Stomach smooth muscle (tissue), 2 donors: Measurements from ENCODE around the gene ZFP57.
"Not testable (repeated sequence)": the region's sequence is repeated elsewhere in the genome, so short reads cannot be mapped to it uniquely, and the experiment has no call there.

Experiments
- H3K27ac ChIP-seq: one replicate; pipeline ENCODE4 v1.7.0; 2013; ENCODE audit warnings: mild to moderate bottlenecking, low read length, inconsistent platforms
- H3K27me3 ChIP-seq, 2 donors: one replicate each; pipeline ENCODE4 v1.7.0; 2013; ENCODE audit warnings: low read length in 2 of 2; ENCODE audit not compliant: insufficient read depth in 2 of 2, control insufficient read depth in 1 of 2
- H3K36me3 ChIP-seq, 2 donors: one replicate each; pipeline ENCODE4 v1.7.0; 2013; ENCODE audit warnings: low read length in 2 of 2; ENCODE audit not compliant: control insufficient read depth in 2 of 2, insufficient read depth in 2 of 2
- H3K4me1 ChIP-seq: one replicate; pipeline ENCODE4 v1.7.0; 2013; ENCODE audit warnings: low read length; ENCODE audit not compliant: control insufficient read depth, insufficient read depth
- H3K4me3 ChIP-seq, 2 donors: one replicate each; pipeline ENCODE4 v1.7.0; 2013; ENCODE audit warnings: low read length in 2 of 2
- H3K9ac ChIP-seq, 2 donors: one replicate each; pipeline ENCODE4 v1.7.0; 2013; ENCODE audit warnings: low read length in 2 of 2, mild to moderate bottlenecking in 1 of 2
- H3K9me3 ChIP-seq, 2 donors: one replicate each; pipeline ENCODE4 v1.7.0; 2013; ENCODE audit warnings: low read length in 2 of 2; ENCODE audit not compliant: control insufficient read depth in 2 of 2
- donor health status: healthy.
- donor health status: Pancreatic carcinoma.

ZFP57 gene

DNA sequence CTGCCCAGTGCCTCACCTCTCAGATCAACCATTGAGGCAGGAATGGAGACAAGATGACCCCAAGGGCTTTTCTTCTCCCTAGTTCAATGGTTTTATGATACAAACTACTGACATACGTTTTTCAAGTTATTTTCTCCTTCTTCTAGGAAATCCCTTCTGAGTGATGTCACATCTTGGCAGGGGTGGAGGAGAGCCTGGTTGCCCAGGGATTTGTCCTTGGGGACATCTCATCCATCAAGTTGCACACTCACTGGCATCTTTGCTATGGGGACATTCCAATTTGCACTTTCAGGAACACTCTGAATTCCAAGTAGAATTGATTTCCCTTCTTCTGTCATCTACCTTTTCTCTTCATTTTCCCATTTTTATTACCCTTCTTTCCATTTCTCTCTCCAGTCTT is 9.9 kb downstream of the ZFP57 start:
- Histone ChIP-seq H3K27me3 (peaks cover 0 to 7% of the 10 kb centered on the region in 2 donors), H3K36me3 (no peaks in the 10 kb centered on the region), H3K9me3 (no peaks in the 10 kb centered on the region), H3K9ac (no peak overlapping the region), H3K4me3 (no peak overlapping the region), H3K27ac (no peak overlapping the region), H3K4me1 (no peaks in the 10 kb centered on the region)

- Histone ChIP-seq H3K4me1 (no peaks in the 10 kb centered on the region), H3K27me3 (peaks cover 0 to 9% of the 10 kb centered on the region in 2 donors)
Observed at GRCh38 chr6:29667158-29667557, 13.8 kb downstream of the ZFP57 start.

GRCh38 chr6:29666826-29667130 is 14.2 kb downstream of the ZFP57 start:
- Histone ChIP-seq H3K4me1 (no peaks in the 10 kb centered on the region), H3K9me3 (no peaks in the 10 kb centered on the region), H3K9ac (no peak overlapping the region), H3K4me3 (no peak overlapping the region), H3K36me3 (no peaks in the 10 kb centered on the region), H3K27me3 (peaks cover 0 to 9% of the 10 kb centered on the region in 2 donors), H3K27ac (no peak overlapping the region)

More at GRCh38 chr6:29667158-29667557, 13.8 kb downstream of the ZFP57 start:
- Histone ChIP-seq H3K27ac (no peak overlapping the region), H3K9ac (no peak overlapping the region), H3K9me3 (no peaks in the 10 kb centered on the region), H3K36me3 (no peaks in the 10 kb centered on the region), H3K4me3 (no peak overlapping the region)

GRCh38 chr6:29665942-29666825 is 14.8 kb downstream of the ZFP57 start:
- no peaks in the 10 kb centered on the region for H3K36me3 ChIP-seq
- no peak overlapping the region for H3K27ac ChIP-seq
- no peaks in the 10 kb centered on the region for H3K9me3 ChIP-seq
- H3K4me1 ChIP-seq: no peaks in the 10 kb centered on the region
- peaks cover 0 to 6% of the 10 kb centered on the region in 2 donors for H3K27me3 ChIP-seq
- no peak overlapping the region for H3K9ac ChIP-seq
- H3K4me3 ChIP-seq: no peak overlapping the region

GRCh38 chr6:29663300-29664042 is 17.5 kb downstream of the ZFP57 start:
- Histone ChIP-seq H3K9ac (no peak overlapping the region), H3K27ac (no peak overlapping the region), H3K27me3 (peaks cover 0 to 5% of the 10 kb centered on the region in 2 donors), H3K4me1 (no peaks in the 10 kb centered on the region), H3K9me3 (no peaks in the 10 kb centered on the region), H3K36me3 (no peaks in the 10 kb centered on the region), H3K4me3 (no peak overlapping the region)

DNA sequence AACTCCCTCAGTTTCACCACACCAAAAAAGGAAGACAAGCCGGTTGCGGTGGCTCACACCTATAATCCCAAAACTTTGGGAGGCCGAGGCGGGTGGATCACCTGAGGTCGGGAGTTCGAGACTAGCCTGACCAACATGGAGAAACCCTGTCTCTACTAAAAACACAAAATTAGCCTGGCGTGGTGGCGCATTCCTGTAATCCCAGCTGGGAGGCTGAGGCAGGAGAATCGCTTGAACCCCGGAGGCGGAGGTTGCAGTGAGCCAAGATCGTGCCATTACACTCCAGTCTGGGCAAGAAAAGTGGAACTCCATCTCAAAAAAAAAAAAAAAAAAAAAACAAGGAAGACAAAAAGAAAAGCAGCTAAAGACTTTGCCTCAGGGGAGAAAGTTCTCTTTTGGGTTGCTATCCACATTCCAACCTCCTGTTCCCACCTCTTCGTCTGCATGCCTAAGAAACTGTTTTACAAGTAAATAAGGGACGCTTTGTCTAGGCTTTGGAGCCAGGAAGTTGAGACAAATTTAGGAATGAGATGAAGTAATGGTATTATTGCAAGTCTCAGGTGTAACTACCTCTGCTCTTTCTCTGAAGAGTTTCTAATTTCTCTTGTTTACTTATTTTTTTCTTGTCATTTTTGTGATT is 19.3 kb downstream of the ZFP57 start:
- H3K9me3 ChIP-seq, H3K36me3 ChIP-seq, H3K4me1 ChIP-seq, H3K9ac ChIP-seq, H3K27me3 ChIP-seq, H3K4me3 ChIP-seq, H3K27ac ChIP-seq: not testable (repeated sequence)

DNA sequence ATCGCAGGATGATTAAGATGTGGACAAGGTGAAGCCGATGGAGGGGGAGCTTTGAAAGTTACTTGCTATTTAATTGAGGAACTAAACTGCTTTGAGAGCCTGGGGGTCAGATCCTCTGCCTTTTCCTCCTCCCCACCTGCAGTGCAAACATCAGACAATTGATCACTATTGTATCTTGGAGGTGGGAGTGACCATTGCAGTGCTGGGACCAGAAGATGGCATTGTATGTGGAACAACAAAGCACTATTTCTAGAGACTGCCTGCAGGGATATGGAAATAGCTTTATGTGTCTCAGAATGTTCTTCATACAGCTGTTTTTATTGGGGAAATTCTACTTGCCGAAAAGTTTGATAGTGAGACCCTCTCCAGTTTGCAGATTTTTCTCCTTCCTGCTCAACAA is 19.9 kb downstream of the ZFP57 start:
- Histone ChIP-seq H3K36me3 (no peaks in the 10 kb centered on the region), H3K4me1 (peaks cover 3% of the 10 kb centered on the region), H3K9me3 (no peaks in the 10 kb centered on the region), H3K27me3 (peaks cover 0 to 5% of the 10 kb centered on the region in 2 donors), H3K27ac (no peak overlapping the region), H3K9ac (no peak overlapping the region), H3K4me3 (no peak overlapping the region)

DNA sequence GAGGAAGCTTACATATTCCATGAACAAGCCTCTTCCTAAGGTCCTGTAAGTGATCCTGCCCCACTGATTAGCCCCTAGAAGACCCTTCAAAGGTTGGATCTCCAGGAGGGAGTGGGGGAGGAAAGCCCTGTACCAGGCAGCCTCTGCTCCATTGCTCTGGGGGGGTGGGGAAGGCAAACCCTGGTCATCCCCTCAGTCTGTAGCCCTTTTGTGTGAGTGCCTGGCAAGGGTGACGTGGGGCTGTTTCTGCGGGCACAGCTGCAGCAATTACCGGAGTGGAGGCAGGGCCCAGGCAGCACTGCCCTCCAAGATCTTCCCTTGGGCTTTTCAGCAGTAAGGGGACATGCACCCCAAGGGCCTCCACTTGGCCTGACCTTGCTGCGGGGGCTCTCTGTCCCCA is 24.2 kb downstream of the ZFP57 start, which contains the start of gene MOG:
Gene MOG (plus strand): TSS at position 295 of the 400 bp plus-strand sequence. CDS start 118 bp downstream, outside the sequence.
- Histone ChIP-seq H3K27ac (no peak within 1 kb of the TSS), H3K36me3 (no peaks in the 10 kb centered on the region), H3K9ac (no peak within 1 kb of the TSS), H3K4me1 (peaks cover 6% of the 10 kb centered on the region), H3K9me3 (no peaks in the 10 kb centered on the region), H3K4me3 (no peak within 1 kb of the TSS), H3K27me3 (peaks cover 0 to 3% of the 10 kb centered on the region in 2 donors)

DNA sequence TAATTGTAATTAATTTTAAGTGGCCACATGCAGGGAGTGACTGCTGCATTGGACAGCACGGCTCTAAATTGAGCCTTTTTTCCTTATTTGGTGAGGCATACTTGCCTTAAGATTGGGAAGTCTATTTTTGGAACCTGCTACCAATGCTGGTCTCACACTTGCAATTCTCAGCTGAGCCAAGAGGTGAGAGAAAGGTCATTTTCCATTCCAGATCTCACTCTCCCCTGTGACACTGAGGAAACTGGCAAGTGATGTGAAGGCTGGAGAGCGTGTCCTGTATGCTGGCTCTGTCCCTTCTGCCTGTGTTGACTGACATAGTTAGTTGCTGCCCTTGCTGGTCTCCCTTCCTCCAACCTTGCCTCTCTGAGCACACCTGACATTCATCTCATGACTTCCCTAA is 24.8 kb downstream of the ZFP57 start:
- no peaks in the 10 kb centered on the region for H3K9me3 ChIP-seq
- no peak overlapping the region for H3K4me3 ChIP-seq
- H3K27me3 ChIP-seq: peaks cover 0 to under 1% of the 10 kb centered on the region in 2 donors
- peaks cover 6% of the 10 kb centered on the region for H3K4me1 ChIP-seq
- H3K36me3 ChIP-seq: no peaks in the 10 kb centered on the region
- H3K9ac ChIP-seq: no peak overlapping the region
- no peak overlapping the region for H3K27ac ChIP-seq

- no peak overlapping the region for H3K4me3 ChIP-seq
- H3K9me3 ChIP-seq: no peaks in the 10 kb centered on the region
- H3K4me1 ChIP-seq: peaks cover 6% of the 10 kb centered on the region
- H3K9ac ChIP-seq: no peak overlapping the region
- no peaks in the 10 kb centered on the region for H3K27me3 ChIP-seq
- H3K27ac ChIP-seq: no peak overlapping the region
- H3K36me3 ChIP-seq: no peaks in the 10 kb centered on the region
Observed at GRCh38 chr6:29655658-29656057, 25.3 kb downstream of the ZFP57 start.
